A549 treated with dexamethasone at 1 μM for 4 hours (cell line): ENCODE measurements around the gene WWP2. TPM values are rescaled to one million over a fixed set of nuclear protein-coding genes. Genes with fewer than 3 reads are reported as not detected.

ENCODE experiments used
- total RNA-seq: library from RNA; stranded (reverse); fragments of 200-300 nt; extraction: Qiagen RNA extraction; gene quantifications from 5 replicates; pipeline ENCODE4 v1.2.3, GENCODE V29; 2022

Gene WWP2
- total RNA-seq, result 19.1 to 24.6 TPM (median 22.9 TPM) in 5 replicates

DNA sequence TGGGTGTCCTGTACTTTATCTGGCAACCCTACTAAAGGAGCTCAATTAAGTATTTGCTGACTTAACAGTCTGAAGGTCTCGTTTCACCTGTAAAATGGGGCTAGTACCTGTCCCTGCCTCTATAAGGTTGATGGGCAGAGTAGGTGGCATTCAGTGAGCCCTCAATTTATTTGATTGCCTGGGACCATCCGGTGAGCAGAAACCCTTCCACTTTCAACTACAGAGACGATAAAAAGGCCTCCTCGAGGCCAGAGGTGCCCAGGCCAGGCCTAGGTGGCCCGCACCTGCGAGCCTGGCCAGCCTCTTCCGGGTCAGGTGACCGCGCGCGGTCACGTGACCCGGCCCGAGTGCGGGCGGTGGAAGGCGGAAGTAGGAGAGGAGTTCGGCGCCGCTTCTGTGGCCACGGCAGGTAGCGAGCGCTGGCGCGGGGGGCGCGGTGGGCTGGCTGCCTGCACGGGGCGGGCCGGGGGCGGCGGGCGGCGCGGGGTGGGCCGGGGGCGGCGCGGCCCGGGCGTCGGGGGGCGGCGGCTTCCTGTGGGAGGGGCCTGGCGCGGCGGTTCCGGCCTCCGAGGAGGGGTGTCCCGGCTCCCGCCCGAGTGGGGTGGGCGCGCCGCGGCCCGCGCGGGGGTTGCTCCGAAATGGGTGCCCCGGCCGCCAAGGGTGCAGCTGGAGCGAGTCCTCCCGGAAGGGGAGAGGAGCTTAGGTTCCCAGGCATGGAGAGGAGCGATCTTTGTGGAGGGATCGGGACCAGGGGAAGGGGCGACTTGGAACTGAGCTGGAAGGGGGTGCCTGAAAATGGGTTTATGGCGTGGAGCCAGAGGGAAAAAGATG lies at the start of gene WWP2:
Gene WWP2 (plus strand): TSS at position 350 of the 831 bp plus-strand sequence. CDS start 24,679 bp downstream, outside the sequence.

DNA sequence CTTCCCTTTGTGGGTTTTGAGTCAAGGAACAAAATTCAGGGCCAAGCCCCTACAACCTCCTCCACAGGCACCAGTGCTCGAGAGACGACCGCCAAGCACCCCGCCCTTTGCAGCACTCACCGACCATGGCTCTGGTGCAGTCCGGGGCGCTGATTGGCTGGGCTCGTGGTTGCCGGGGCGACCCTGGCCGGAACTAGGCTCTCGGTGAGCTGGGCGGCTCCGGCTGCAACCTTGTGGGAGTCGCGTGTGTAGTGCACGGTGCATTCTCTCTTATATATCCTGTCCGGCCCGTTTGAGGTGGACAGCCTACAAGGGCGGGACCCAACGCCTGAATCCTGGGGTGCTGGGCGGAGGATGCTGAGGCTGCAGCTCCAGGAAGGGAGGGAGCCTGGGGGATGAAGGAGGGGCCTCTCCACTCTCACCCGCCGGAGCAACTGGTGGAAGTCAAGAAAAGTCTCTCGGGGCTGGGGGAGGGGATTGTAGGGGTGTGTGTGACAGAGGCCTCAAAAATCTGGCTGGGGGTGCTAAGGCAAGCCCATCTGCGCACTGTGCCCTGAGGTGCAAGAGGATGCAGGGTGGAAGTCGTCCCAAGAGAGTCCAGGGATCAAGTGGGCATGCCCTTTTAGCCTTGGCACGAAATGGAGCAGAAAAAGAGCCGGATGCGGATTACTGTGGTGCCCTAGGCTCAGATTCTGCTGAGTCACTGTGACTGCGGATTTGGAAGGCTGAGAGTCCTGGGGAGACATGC lies 35.6 kb upstream of the WWP2 start, which contains the start of gene NQO1:
Gene NQO1 (minus strand): TSS at position 248 of the 748 bp plus-strand sequence. CDS start 121 bp downstream, at position 127.

DNA sequence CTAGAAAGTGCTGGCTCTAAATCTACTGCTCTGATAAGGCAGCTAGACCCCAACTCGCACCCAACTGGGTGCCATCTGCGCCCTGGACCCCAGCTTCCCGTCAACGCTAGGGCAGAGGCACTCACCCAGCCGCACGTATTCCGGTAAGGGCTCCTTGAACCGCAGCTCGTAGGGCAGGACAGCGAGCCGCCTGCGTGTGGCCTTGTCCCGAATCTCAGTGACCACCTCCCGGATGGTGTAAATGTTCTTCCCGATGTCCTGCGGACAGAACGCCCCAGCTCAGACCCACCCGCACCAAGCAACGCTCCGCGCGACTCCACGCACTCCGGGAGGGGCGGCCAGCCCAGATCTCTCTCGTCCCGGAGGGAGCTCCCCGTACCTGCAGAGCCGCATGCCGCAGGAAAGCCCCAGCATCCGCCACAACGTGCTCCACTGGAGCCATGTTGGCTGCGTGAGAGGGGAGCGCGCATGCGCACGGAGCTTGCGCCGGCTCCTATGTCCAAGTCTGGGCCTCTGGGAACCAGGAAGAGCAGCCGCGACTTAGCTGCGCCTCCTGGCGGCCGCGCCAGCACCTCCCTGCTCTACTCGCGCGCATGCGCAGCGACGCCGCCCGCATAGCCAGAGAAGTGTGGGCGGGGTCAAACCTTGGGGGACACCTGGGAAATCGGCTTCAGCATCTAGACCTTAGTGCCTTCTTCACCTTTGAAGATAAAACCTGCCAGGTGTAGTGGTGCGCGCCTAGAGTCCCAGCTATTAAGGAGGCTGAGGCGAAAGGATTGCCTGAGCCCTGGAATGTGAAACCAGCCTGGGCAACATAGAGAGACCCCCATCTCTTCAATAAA lies 7.4 kb upstream of the WWP2 start, which contains the start of gene NOB1:
Gene NOB1 (minus strand): TSS at position 458 of the 842 bp plus-strand sequence. CDS start 16 bp downstream, at position 442.

DNA sequence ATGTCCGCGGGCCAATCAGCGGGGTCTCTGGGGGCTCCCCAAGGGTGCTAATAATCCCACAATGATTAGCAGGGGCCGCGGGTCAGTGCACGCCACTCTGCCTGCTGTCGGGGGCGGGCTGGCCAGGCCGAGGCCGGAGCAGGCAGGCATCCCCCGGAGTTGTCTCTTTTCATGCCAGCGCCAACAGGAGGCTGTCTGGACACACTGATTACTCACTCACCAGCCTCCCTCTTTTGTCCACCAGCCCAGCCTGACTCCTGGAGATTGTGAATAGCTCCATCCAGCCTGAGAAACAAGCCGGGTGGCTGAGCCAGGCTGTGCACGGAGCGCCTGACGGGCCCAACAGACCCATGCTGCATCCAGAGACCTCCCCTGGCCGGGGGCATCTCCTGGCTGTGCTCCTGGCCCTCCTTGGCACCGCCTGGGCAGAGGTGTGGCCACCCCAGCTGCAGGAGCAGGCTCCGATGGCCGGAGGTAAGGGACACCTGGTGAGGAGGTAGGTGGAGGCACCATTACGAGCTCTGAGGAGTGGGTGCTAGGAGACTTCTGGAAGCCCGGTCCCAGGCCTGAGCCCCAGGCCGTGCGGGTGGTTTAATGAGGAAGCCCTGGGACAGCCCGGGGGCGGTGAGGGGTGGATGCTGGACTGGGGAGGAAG lies 189.0 kb downstream of the WWP2 start, which contains the start of gene CLEC18A:
Gene CLEC18A (plus strand): TSS at position 318 of the 655 bp plus-strand sequence. CDS start 33 bp downstream, at position 351.

Other genes with a start within 250 kb of the WWP2 start
- 3.4 to 9.5 TPM (median 7.7 TPM) in 5 replicates for gene NFAT5, start 196.4 kb upstream of the WWP2 start, total RNA-seq
- gene NQO1, start 35.8 kb upstream of the WWP2 start, total RNA-seq, result 2,154 to 2,357 TPM (median 2,312 TPM) in 5 replicates
- 110 to 121 TPM (median 113 TPM) in 5 replicates for gene NOB1, start 7.4 kb upstream of the WWP2 start, total RNA-seq
- 0.06 to 0.20 TPM (median 0.14 TPM) in 3 of 5 replicates, not detected in the others for gene CLEC18A, start 189.0 kb downstream of the WWP2 start, total RNA-seq